Measurements from ENCODE around the gene RHOT1.

DNA sequence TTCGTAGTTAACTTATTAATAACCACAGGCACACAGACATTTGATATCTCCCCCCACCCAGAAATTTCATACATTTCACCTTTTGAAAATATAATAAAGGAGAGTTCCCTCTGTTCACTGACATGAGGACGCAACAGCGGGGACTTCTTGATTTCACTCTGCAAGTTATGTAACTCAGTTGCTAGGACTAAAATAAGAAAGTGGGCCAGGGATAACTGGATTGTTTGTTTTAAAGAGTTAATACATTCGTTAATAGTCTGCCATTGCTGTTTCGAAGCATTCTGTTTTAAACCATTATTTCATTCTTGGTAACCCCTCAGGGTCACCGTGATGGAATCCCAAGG lies 1.2 kb downstream of the RHOT1 start:
- no peak for TF ChIP-seq GATA2 (IDR thresholded peaks at IDR 0.05; ENCODE audit: low read depth, low read length)
- no peak for TF ChIP-seq GATA3 (IDR thresholded peaks at IDR 0.05; ENCODE audit: low read depth, low read length)
